Epithelial cell of proximal tubule (primary cell): ENCODE results near the gene PATL2. TPM values are rescaled to one million over a fixed set of nuclear protein-coding genes. Genes with fewer than 3 reads are reported as not detected.
"Not testable (repeated sequence)": the region's sequence is repeated elsewhere in the genome, so short reads cannot be mapped to it uniquely, and the experiment has no call there.

Source experiments
- DNase-seq: peaks from one replicate; pipeline ENCODE4 v3.0.0-alpha.2; 2011; ENCODE audit warnings: low read depth
- H3K4me3 ChIP-seq: 2 replicates; pipeline ENCODE4 v1.5.1; 2011; ENCODE audit warnings: low read depth, mild to moderate bottlenecking, low read length
- CTCF ChIP-seq: conservative IDR thresholded peaks from 2 replicates; pipeline ENCODE4 v1.5.1; 2012; ENCODE audit warnings: low read depth, mild to moderate bottlenecking, low read length
- total RNA-seq: library from RNA; depleted of rRNA; stranded (reverse); fragments of >200 nt; gene quantifications from 2 replicates; pipeline ENCODE4 v1.2.3, GENCODE V29; 2015

PATL2 gene
- total RNA-seq, 1 donor from 2014 or later: not detected

DNA sequence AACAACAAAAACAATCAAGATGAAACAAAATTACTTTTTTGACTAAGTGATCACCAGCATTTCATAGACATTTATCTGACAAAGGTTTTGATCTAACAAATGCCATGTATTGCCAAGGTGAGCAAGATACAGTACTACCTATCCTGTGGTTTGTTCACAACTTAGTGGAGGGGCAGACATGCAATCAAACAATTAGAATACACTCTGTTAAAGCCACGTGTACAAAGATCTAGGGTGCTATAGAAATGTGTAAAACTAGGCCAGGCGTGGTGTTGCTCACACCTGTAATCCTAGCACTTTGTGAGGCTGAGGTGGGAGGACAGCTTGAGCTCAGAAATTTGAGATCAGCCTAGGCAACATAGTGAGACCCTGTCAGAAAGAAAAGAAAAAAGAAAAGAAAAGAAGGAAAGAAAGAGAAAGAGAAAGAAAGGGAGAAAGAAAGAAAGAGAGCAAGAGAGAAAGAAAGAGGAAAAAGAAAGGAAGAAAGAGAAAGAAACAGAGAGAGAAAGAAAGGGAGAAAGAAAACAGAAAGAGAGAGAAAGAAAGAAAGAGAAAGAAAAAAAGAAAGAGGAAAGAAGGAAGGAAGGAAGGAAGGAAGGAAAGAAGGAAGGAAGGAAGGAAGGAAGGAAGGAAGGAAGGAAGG is 23.8 kb upstream of the PATL2 start:
- TF ChIP-seq CTCF: no peak
- no peak overlapping the region for H3K4me3 ChIP-seq
- no peak for DNase-seq

DNA sequence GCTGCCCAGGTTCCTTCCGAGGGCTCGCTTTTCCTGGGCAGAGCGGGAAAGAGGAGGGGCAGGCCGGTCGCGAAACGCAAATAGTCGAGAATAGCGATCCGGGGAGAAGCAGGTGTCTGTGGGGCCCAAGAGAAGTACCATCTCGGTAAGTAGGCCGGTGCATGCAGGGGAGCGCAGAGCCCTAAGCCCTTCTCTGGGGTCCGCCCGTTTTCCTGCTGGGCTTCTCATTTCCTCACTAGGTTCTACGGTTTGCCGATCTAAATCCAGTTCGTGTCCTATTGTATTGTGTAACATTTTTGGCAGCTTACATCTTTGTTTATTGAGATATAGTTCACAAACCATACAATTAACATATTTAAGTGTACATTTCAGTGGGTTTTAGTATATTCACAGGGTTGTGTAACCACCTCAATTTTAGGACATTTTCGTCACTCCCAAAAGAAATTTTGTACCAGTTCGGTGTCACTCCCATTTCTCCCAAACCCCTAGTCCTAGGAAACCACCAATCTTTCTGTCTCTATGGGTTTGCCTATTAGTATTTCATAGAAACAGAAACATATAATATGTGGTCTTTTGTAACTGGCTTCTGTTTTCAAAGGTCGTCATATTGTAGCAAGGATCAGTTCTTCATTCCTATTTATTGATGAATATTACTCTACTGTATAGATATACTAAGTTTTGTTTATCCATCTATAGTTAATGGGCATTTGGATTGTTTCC is 18.4 kb upstream of the PATL2 start:
- no peak for TF ChIP-seq CTCF
- DNase-seq: no peak
- peak overlapping the region; percentile 78 for H3K4me3 ChIP-seq

GRCh38 chr15:44728576-44729407 is 17.7 kb upstream of the PATL2 start:
- peak overlapping the region; percentile 78 for H3K4me3 ChIP-seq
- peak; percentile 98 for DNase-seq
- TF ChIP-seq CTCF: no peak

DNA sequence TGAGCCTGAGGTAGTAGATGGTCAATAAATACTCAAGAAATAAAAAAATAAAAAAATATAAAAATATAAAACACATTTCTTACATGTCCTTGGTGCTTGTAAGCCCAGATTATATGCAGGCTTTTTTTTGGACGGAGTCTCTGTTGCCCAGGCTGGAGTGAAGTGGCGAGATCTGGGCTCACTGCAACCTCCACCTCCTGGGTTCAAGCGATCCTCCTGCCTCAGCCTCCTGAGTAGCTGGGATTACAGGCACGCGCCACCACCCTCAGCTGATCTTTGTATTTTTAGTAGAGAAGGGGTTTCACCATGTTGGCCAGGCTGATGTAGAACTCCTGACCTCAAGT is 17.1 kb upstream of the PATL2 start:
- peak overlapping the region; percentile 78 for H3K4me3 ChIP-seq
- not testable (repeated sequence) for DNase-seq

- no peak overlapping the region for H3K4me3 ChIP-seq
- DNase-seq: no peak
- no peak for TF ChIP-seq CTCF
Measured at GRCh38 chr15:44727485-44728231, 16.5 kb upstream of the PATL2 start.

- TF ChIP-seq CTCF: peak; percentile 20
- DNase-seq: peak; percentile 72
- no peak overlapping the region for H3K4me3 ChIP-seq
Measured at GRCh38 chr15:44726568-44727484, 15.7 kb upstream of the PATL2 start.
